Measurements from ENCODE around the gene HOXA9. TPM values are rescaled to one million over a fixed set of nuclear protein-coding genes. Genes with fewer than 3 reads are reported as not detected.

Gene HOXA9
- total RNA-seq, 2 donors from 2014 or later: not detected

GRCh38 chr7:27185013-27185853 lies 19.9 kb upstream of the HOXA9 start, which contains the start of gene HOXA11:
HOXA11 (minus strand) TSS chr7:27185232; CDS start chr7:27185144, 88 bp downstream.
- Histone ChIP-seq H3K27me3 (replicated peaks; ENCODE audit: insufficient read depth) (peaks cover 56% of the 10 kb centered on the region), H3K36me3 (no peaks in the 10 kb centered on the region), H3K9me3 (no peaks in the 10 kb centered on the region), H3K27ac (peak within 1 kb of the TSS in 1 of 2 donors; percentile 11), H3K4me1 (ENCODE audit: control insufficient read depth in 1 of 2, low read depth in 2 of 2) (peaks cover 29 to 53% of the 10 kb centered on the region in 2 donors), H3K4me3 (peak within 1 kb of the TSS; percentile 68)
- ATAC-seq (ENCODE audit: insufficient number of reproducible peaks, low FRiP score, low read depth) (no peak), DNase-seq (ENCODE audit: low spot score) (no peak)
- TF ChIP-seq, protein P1, sequence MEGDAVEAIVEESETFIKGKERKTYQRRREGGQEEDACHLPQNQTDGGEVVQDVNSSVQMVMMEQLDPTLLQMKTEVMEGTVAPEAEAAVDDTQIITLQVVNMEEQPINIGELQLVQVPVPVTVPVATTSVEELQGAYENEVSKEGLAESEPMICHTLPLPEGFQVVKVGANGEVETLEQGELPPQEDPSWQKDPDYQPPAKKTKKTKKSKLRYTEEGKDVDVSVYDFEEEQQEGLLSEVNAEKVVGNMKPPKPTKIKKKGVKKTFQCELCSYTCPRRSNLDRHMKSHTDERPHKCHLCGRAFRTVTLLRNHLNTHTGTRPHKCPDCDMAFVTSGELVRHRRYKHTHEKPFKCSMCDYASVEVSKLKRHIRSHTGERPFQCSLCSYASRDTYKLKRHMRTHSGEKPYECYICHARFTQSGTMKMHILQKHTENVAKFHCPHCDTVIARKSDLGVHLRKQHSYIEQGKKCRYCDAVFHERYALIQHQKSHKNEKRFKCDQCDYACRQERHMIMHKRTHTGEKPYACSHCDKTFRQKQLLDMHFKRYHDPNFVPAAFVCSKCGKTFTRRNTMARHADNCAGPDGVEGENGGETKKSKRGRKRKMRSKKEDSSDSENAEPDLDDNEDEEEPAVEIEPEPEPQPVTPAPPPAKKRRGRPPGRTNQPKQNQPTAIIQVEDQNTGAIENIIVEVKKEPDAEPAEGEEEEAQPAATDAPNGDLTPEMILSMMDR (IDR thresholded peaks at IDR 0.05): no peak

DNA sequence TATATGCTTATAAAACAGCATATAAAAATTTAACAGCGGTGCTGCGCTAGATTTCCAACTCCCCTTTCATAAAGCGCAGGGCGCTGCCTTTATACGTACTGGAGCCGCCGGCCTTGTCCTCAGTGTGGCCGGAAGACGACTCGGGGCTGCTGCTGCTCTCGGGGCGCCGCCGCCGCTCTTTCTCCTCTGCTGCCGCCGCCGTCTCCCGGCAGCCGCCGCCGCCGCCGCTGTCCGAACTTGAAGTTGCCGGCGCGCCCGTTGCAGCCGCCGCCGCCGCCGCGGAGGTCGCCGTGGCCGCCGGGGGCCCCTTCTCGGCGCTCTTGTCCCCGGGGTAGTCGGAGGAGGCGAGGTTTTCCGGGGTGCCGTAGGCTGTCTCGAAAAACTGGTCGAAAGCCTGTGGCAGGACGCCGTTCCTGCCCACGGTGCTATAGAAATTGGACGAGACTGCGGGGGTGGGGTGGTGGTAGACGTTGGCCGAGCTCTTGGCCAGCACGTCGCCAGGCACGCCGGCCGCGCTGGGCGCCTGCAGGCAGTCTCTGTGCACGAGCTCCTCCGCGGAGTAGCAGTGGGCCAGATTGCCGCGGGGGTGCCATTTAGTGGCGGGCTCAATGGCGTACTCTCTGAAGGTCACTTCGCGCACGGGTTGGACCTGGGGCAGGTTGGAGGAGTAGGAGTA lies 19.1 kb upstream of the HOXA9 start:
- TF ChIP-seq, protein P1 (IDR thresholded peaks at IDR 0.05): no peak
- DNase-seq (ENCODE audit: low spot score) (no peak), ATAC-seq (ENCODE audit: insufficient number of reproducible peaks, low FRiP score, low read depth) (no peak)
- Histone ChIP-seq H3K9me3 (no peaks in the 10 kb centered on the region), H3K36me3 (no peaks in the 10 kb centered on the region), H3K4me1 (ENCODE audit: control insufficient read depth in 1 of 2, low read depth in 2 of 2) (peaks cover 29 to 59% of the 10 kb centered on the region in 2 donors), H3K27me3 (replicated peaks; ENCODE audit: insufficient read depth) (peaks cover 50% of the 10 kb centered on the region), H3K27ac (peak overlapping the region in 1 of 2 donors; percentile 11), H3K4me3 (peak overlapping the region; percentile 68)

- Histone ChIP-seq H3K4me1 (ENCODE audit: control insufficient read depth in 1 of 2, low read depth in 2 of 2) (peaks cover 25 to 58% of the 10 kb centered on the region in 2 donors), H3K27ac (no peak overlapping the region), H3K4me3 (peak overlapping the region; percentile 68), H3K9me3 (no peaks in the 10 kb centered on the region), H3K36me3 (no peaks in the 10 kb centered on the region), H3K27me3 (replicated peaks; ENCODE audit: insufficient read depth) (peaks cover 50% of the 10 kb centered on the region)
- TF ChIP-seq, protein P1 (IDR thresholded peaks at IDR 0.05): no peak
- DNase-seq (ENCODE audit: low spot score) (no peak), ATAC-seq (ENCODE audit: insufficient number of reproducible peaks, low FRiP score, low read depth) (no peak)
These were observed 18.5 kb upstream of the HOXA9 start for GRCh38 chr7:27183682-27184336.

DNA sequence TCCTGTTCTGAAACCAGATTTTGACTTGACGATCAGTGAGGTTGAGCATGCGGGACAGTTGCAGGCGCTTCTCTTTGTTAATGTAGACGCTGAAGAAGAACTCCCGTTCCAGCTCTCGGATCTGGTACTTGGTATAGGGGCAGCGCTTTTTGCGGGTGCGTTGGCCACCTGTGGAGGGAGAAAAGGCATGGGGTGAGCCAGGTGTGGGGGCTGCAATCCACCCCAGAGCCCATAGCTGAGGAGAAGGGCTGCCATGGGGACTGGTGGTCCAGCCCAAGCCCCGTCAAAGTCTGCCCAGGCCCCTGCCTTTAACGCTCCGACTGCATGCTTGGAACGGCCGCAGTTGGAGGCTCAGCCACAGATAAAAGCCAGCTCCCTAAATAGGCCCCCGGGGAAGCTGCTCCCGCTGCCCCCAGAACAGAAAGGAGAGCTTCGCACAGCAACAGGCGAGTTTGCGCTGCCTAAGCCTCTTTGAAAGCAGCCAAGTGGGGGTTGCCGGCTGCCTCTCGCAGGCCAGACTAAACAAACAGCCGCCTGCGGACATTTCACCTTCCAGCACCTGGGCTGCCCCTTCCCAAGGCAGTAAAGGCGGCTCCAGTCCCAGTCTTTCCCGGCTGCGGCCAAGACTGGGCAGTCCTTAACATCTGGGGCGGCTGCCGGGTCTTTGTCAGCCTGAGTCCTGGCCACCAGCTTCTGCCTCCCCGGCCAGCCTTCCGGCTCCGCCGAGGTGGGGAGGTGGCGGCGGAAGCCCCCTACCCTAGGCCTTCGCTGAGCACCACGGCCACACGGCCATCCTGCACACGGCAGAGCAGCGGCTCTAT lies 17.7 kb upstream of the HOXA9 start:
- Histone ChIP-seq H3K36me3 (no peaks in the 10 kb centered on the region), H3K4me1 (ENCODE audit: control insufficient read depth in 1 of 2, low read depth in 2 of 2) (peaks cover 20 to 51% of the 10 kb centered on the region in 2 donors), H3K27me3 (replicated peaks; ENCODE audit: insufficient read depth) (peaks cover 48% of the 10 kb centered on the region), H3K27ac (peak overlapping the region in 1 of 2 donors; percentile 25), H3K9me3 (no peaks in the 10 kb centered on the region), H3K4me3 (peak overlapping the region; percentile 68)
- TF ChIP-seq, protein P1 (IDR thresholded peaks at IDR 0.05): no peak
- DNase-seq (ENCODE audit: low spot score): no peak
- no peak for ATAC-seq (ENCODE audit: insufficient number of reproducible peaks, low FRiP score, low read depth)
